BJ (cell line): ENCODE measurements around the gene TRIM46. TPM values are rescaled to one million over a fixed set of nuclear protein-coding genes. Genes with fewer than 3 reads are reported as not detected.

Experiments
- polyA plus RNA-seq: library from polyadenylated mRNA; depleted of rRNA; stranded (reverse); fragments of >200 nt; gene quantifications from 2 replicates; pipeline ENCODE4 v1.2.3, GENCODE V29; 2011; rRNA removed
- small RNA-seq: library from RNA; depleted of rRNA; stranded (forward); fragments of <200 nt; gene quantifications from one replicate; pipeline ENCODE3, GENCODE V24; 2012; ENCODE audit warnings: low replicate concordance, low read depth; ENCODE audit not compliant: insufficient read length

TRIM46 gene
- polyA plus RNA-seq, 1 experiment, result 5.4 TPM

Small RNA genes within 50 kb of the gene (small RNA-seq; reads per million reads assigned to genes)
- not detected for gene HMGN2P18

Other genes with a start within 250 kb of the TRIM46 start
- 29.0 and 38.4 TPM in 2 replicates for gene PMVK, start 237.1 kb upstream of the TRIM46 start, polyA plus RNA-seq
- 65.6 and 83.1 TPM in 2 replicates for gene PBXIP1, start 217.8 kb upstream of the TRIM46 start, polyA plus RNA-seq
- gene PYGO2, start 212.1 kb upstream of the TRIM46 start, polyA plus RNA-seq, result 18.0 and 21.0 TPM in 2 replicates
- 455 and 653 TPM in 2 replicates for gene SHC1, start 203.1 kb upstream of the TRIM46 start, polyA plus RNA-seq
- gene CKS1B, start 199.2 kb upstream of the TRIM46 start, polyA plus RNA-seq, result 111 and 160 TPM in 2 replicates
- gene FLAD1, start 190.5 kb upstream of the TRIM46 start, polyA plus RNA-seq, result 26.5 and 40.5 TPM in 2 replicates
- gene LENEP, start 180.3 kb upstream of the TRIM46 start, polyA plus RNA-seq, result not detected in 2 replicates
- gene ZBTB7B, start 171.0 kb upstream of the TRIM46 start, polyA plus RNA-seq, result 18.1 and 29.4 TPM in 2 replicates
- 0.17 and 0.38 TPM in 2 replicates for gene DCST2, start 140.1 kb upstream of the TRIM46 start, polyA plus RNA-seq
- gene DCST1, start 140.0 kb upstream of the TRIM46 start, polyA plus RNA-seq, result not detected in 2 replicates
- 55.1 and 88.8 TPM in 2 replicates for gene ADAM15, start 122.5 kb upstream of the TRIM46 start, polyA plus RNA-seq
- 6.6 and 12.4 TPM in 2 replicates for gene EFNA4, start 110.1 kb upstream of the TRIM46 start, polyA plus RNA-seq
- gene EFNA3, start 95.0 kb upstream of the TRIM46 start, polyA plus RNA-seq, result 1.4 and 1.8 TPM in 2 replicates
- 1.1 and 1.6 TPM in 2 replicates for gene EFNA1, start 46.0 kb upstream of the TRIM46 start, polyA plus RNA-seq
- gene SLC50A1, start 38.0 kb upstream of the TRIM46 start, polyA plus RNA-seq, result 39.5 and 47.4 TPM in 2 replicates
- 28.0 and 34.1 TPM in 2 replicates for gene DPM3, start 33.3 kb upstream of the TRIM46 start, polyA plus RNA-seq
- 211 and 225 TPM in 2 replicates for gene KRTCAP2, start 545 bp upstream of the TRIM46 start, polyA plus RNA-seq
- gene THBS3, start 34.0 kb downstream of the TRIM46 start, polyA plus RNA-seq, result 48.0 and 61.4 TPM in 2 replicates
- 56.5 and 72.7 TPM in 2 replicates for gene MTX1, start 34.8 kb downstream of the TRIM46 start, polyA plus RNA-seq
- gene ENTREP3, start 81.6 kb downstream of the TRIM46 start, polyA plus RNA-seq, result 10.3 and 15.7 TPM in 2 replicates
- 147 and 193 TPM in 2 replicates for gene SCAMP3, start 88.5 kb downstream of the TRIM46 start, polyA plus RNA-seq
- 46.1 and 57.4 TPM in 2 replicates for gene CLK2, start 99.7 kb downstream of the TRIM46 start, polyA plus RNA-seq
- 1.8 and 4.0 TPM in 2 replicates for gene HCN3, start 103.6 kb downstream of the TRIM46 start, polyA plus RNA-seq
- 0.02 TPM in 2 replicates for gene PKLR, start 127.6 kb downstream of the TRIM46 start, polyA plus RNA-seq
- 126 and 131 TPM in 2 replicates for gene FDPS, start 135.0 kb downstream of the TRIM46 start, polyA plus RNA-seq
- gene RUSC1, start 147.0 kb downstream of the TRIM46 start, polyA plus RNA-seq, result 23.2 and 34.1 TPM in 2 replicates